ENCODE data around the gene TMEM200A. TPM values are rescaled to one million over a fixed set of nuclear protein-coding genes. Genes with fewer than 3 reads are reported as not detected.

The TMEM200A gene
- total and polyA plus RNA-seq, 2 of the 8 experiments (the other 6 are each of a cell fraction or from before 2014, with no cell fraction given): 6.2 to 13.9 TPM

DNA sequence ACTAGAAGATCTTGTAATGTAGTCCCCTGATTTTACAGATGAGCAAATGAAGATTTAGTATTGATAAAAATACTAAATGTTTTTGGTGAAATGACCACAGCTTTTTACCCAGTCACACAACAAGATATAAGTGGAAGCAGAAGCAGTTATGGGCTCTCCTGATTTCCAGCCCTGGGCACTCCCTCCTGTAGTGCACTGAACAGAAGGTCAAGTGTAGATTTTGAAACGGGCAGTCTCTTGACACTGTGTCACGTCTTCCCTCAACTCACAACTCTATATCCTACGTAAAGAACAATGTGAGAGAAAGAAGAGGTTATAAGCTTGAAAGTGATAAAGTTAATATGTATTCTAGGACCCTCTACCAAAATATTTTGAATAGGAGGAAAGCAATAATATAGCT lies 23.3 kb downstream of the TMEM200A start:
- Histone ChIP-seq H4K20me1 (replicated peaks in 1 of 2; ENCODE audit: control insufficient read depth in 1 of 2, insufficient read depth in 2 of 2, low read length in 2 of 2) (peaks cover 0 to 2% of the 10 kb centered on the region in 2 experiments), H3K4me1 (replicated peaks in 1 of 4; ENCODE audit: control insufficient read depth in 3 of 4, insufficient read depth in 4 of 4, low read length in 3 of 4) (peaks cover 2 to 5% (median 5%) of the 10 kb centered on the region in 4 experiments; a peak in 6 of 7 replicates), H4K91ac (replicated peaks; ENCODE audit: insufficient read length, low read length) (no peak overlapping the region), H3K4me3 (ENCODE audit: extremely low read depth in 1 of 4, insufficient read depth in 2 of 4, low read depth in 3 of 4, low read length in 4 of 4) (no peak overlapping the region), H3K79me2 (ENCODE audit: control insufficient read depth in 1 of 2, insufficient read depth in 2 of 2, low read length in 2 of 2) (no peaks in the 10 kb centered on the region), H3K79me1 (ENCODE audit: low read depth, low read length) (no peaks in the 10 kb centered on the region), H3K9ac (replicated peaks in 1 of 4; ENCODE audit: extremely low read depth in 1 of 4, low read depth in 3 of 4, low read length in 3 of 4) (no peak overlapping the region), H2AK5ac (ENCODE audit: low read depth, low read length) (no peak overlapping the region), H3K27ac (ENCODE audit: low read depth, low read length) (no peak overlapping the region), H2AFZ (ENCODE audit: low read length) (no peak overlapping the region), H3K9me3 (ENCODE audit: insufficient read depth in 2 of 2, low read depth in 1 of 2, low read length in 1 of 2) (no peaks in the 10 kb centered on the region), H3K56ac (replicated peaks; ENCODE audit: insufficient read length, low read depth, low read length) (no peak overlapping the region), H3K23me2 (ENCODE audit: low read depth, low read length) (no peaks in the 10 kb centered on the region), H3K27me3 (replicated peaks in 1 of 4; ENCODE audit: control insufficient read depth in 3 of 4, extremely low read depth in 1 of 4, insufficient read depth in 3 of 4, low read length in 3 of 4) (no peaks in the 10 kb centered on the region), H2BK120ac (replicated peaks; ENCODE audit: low read depth, low read length) (no peak overlapping the region), H3K23ac (ENCODE audit: insufficient read length) (no peak overlapping the region), H4K5ac (ENCODE audit: insufficient read length, low read depth, low read length) (no peak overlapping the region), H4K8ac (ENCODE audit: extremely low read depth, insufficient read depth, low read length) (no peak overlapping the region), H3K14ac (ENCODE audit: insufficient read length) (no peak overlapping the region), H3K4ac (replicated peaks; ENCODE audit: insufficient read length, low read depth, low read length) (no peak overlapping the region), H2BK15ac (ENCODE audit: low read length) (no peak overlapping the region), H3K18ac (ENCODE audit: extremely low read depth, low read length) (no peak overlapping the region), H2BK20ac (ENCODE audit: low read length) (no peak overlapping the region), H2BK12ac (ENCODE audit: low read depth, low read length) (no peak overlapping the region), H2BK5ac (ENCODE audit: low read depth, low read length) (no peak overlapping the region), H3K36me3 (ENCODE audit: control insufficient read depth in 2 of 4, insufficient read depth in 4 of 4, low read length in 3 of 4) (no peaks in the 10 kb centered on the region; a peak in 2 of 8 replicates), H3K4me2 (ENCODE audit: insufficient read depth in 1 of 2, low read depth in 2 of 2, low read length in 2 of 2) (no peak overlapping the region)
- no peak for DNase-seq (ENCODE audit: low read depth in 1 of 2, low spot score in 2 of 2)
- WGBS, 2 experiments (ENCODE audit: extremely low coverage in 1 of 2, insufficient coverage in 1 of 2, insufficient read length in 1 of 2, insufficient replicate concordance in 2 of 2, low coverage in 1 of 2, low lambda C conversion rate in 2 of 2, missing lambda C conversion rate in 1 of 2): 89% methylated on average over 3 of the region's 3 CpGs; no CpG with 5 or more reads in 1 of the 2 experiments
- CTCF ChIA-PET (ENCODE audit: partially characterized antibody): no interaction called here
- no peak for FAIRE-seq
- TF ChIP-seq, protein P1, sequence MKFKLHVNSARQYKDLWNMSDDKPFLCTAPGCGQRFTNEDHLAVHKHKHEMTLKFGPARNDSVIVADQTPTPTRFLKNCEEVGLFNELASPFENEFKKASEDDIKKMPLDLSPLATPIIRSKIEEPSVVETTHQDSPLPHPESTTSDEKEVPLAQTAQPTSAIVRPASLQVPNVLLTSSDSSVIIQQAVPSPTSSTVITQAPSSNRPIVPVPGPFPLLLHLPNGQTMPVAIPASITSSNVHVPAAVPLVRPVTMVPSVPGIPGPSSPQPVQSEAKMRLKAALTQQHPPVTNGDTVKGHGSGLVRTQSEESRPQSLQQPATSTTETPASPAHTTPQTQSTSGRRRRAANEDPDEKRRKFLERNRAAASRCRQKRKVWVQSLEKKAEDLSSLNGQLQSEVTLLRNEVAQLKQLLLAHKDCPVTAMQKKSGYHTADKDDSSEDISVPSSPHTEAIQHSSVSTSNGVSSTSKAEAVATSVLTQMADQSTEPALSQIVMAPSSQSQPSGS (IDR thresholded peaks at IDR 0.05; ENCODE audit: low read length): no peak
- TF ChIP-seq CEBPB (IDR thresholded peaks at IDR 0.05; ENCODE audit: low read depth, low read length): no peak
- TF ChIP-seq TAF7 (optimal IDR thresholded peaks at IDR 0.05; ENCODE audit: borderline replicate concordance, low read depth, low read length): no peak
- POLR2A ChIA-PET (ENCODE audit: partially characterized antibody): interaction anchor here (0.8 kb wide), 1 partner anchor 9 kb away, joined by 4 read pairs; no protein-coding TSS in a partner anchor
